Adrenal gland (tissue), 12 donors: ENCODE data around the gene NENF. TPM values are rescaled to one million over a fixed set of nuclear protein-coding genes. Genes with fewer than 3 reads are reported as not detected.

ENCODE experiments used
- DNase-seq, 7 donors: peaks; one replicate each; pipeline ENCODE4 v3.0.0-alpha.2; 2019 to 2020
- H3K27ac ChIP-seq, 5 donors: fragments of 200-600 bp; sonication (generic) in 4 of 5; 1 replicate in 3 of 5; 2 replicates in 2 of 5; pipeline versions ENCODE4 v1.5.1 to v1.8.0; 2016 to 2020; ENCODE audit warnings: mild to moderate bottlenecking in 1 of 5
- H3K27me3 ChIP-seq: fragments of 200-600 bp; 2 replicates; pipeline ENCODE4 v1.8.0; 2021
- H3K36me3 ChIP-seq, 2 donors: fragments of 200-600 bp; replicated peaks in 1 of 2; 1 replicate in 1 of 2; 2 replicates in 1 of 2; pipeline versions ENCODE4 v1.5.1 to v1.8.0; 2018 to 2022
- H3K4me1 ChIP-seq, 2 donors: fragments of 200-600 bp; replicated peaks in 1 of 2; 1 replicate in 1 of 2; 2 replicates in 1 of 2; pipeline versions ENCODE4 v1.5.1 to v1.8.0; 2018 to 2021
- H3K4me3 ChIP-seq, 4 donors: fragments of 200-600 bp; sonication (generic) in 3 of 4; one replicate each; pipeline ENCODE4 v1.5.1; 2016 to 2018
- H3K9me3 ChIP-seq, 3 donors: fragments of 200-600 bp; sonication (generic) in 1 of 3; replicated peaks in 1 of 3; 1 replicate in 2 of 3; 2 replicates in 1 of 3; pipeline versions ENCODE4 v1.5.1 to v1.8.0; 2016 to 2021
- CTCF ChIP-seq, 6 experiments: fragments of 450-650 bp in 4 of 6; fragments of 200-600 bp in 2 of 6; sonication (generic) in 1 of 6; IDR thresholded peaks; 1 replicate in 5 of 6; 2 replicates in 1 of 6; pipeline versions ENCODE4 v1.5.1 to v1.8.0; 2016 to 2021; ENCODE audit warnings: antibody characterized with exemption in 6 of 6, mild to moderate bottlenecking in 2 of 6, moderate library complexity in 1 of 6
- POLR2A ChIP-seq, 2 donors: fragments of 450-650 bp; IDR thresholded peaks; one replicate each; pipeline ENCODE4 v1.6.1; 2017; ENCODE audit warnings: antibody characterized with exemption in 2 of 2, mild to moderate bottlenecking in 2 of 2, moderate library complexity in 1 of 2
- WGBS, 4 donors: extraction: QIAGEN DNeasy Blood & Tissue Kit in 2 of 4; methylation state at CpG; one replicate each; pipeline versions ENCODE4 v1.1.5 to v1.1.7; 2013 to 2017; 5-methylcytosine and 5-hydroxymethylcytosine counted together
- intact Hi-C, 2 donors: fragments of 100-400 bp; cut with DNase I; formaldehyde crosslinking; loops; one replicate each; pipeline versions ENCODE4 v1.14.1 to v1.15.0; 2022 to 2023
- polyA plus RNA-seq, 3 donors: library from polyadenylated mRNA; stranded (reverse); fragments of 200-250 nt in 2 of 3; fragments of 350-450 nt in 1 of 3; fragmentation: Illumina TruSeq in 1 of 3; extraction: RNeasy Lipid Tissue Mini Kit (QIAGEN cat#74804) in 1 of 3; gene quantifications; one replicate each; pipeline ENCODE4 v1.2.3, GENCODE V29; 2013 to 2014
- total RNA-seq, 9 donors: library from RNA; depleted of rRNA in 4 of 9; stranded (reverse); fragments of >200 nt in 4 of 9; fragments of 120-200 nt in 1 of 9; fragmentation: NEBNext Ultra II Directional in 1 of 9; extraction: Animal tissue kit (Norgen Biotek cat#: 25700) in 1 of 9; gene quantifications; one replicate each; pipeline versions ENCODE4 v1.1.0 to v1.2.4, GENCODE V29; 2013 to 2023
- donor health status: healthy with polysubstance abuse.
- donor health status: Bipolar disorder and iron deficiency.
- donor health status: DM: yes; HTN: yes; CAD: no.
- donor health status: DM: no; HTN: no; CAD: no.
- donor health status: DM: no; HTN: no; CAD: no.
- donor health status: DM: yes; HTN: yes; CAD: no.

NENF gene
- total and polyA plus RNA-seq, 12 donors = 42.6 to 226 (median 82.2) TPM

GRCh38 chr1:212461916-212462660 lies 29.4 kb downstream of the NENF start:
- H3K9me3 ChIP-seq = no peaks in the 10 kb centered on the region
- DNase-seq = no peak
- no peak overlapping the region for H3K27ac ChIP-seq
- 88 to 91% (median 89%) methylated on average over 10 to 13 of the region's 13 CpGs for WGBS, 4 donors
- H3K36me3 ChIP-seq = no peaks in the 10 kb centered on the region
- no peaks in the 10 kb centered on the region for H3K27me3 ChIP-seq
- TF ChIP-seq CTCF (IDR thresholded peaks at IDR 0.05) (no peak), POLR2A (IDR thresholded peaks at IDR 0.05) (no peak)
- no peak overlapping the region for H3K4me3 ChIP-seq
- no peaks in the 10 kb centered on the region for H3K4me1 ChIP-seq
- intact Hi-C loops = no loop called here

- WGBS, 4 donors = 75 to 87% (median 80%) methylated on average over 5 to 7 of the region's 7 CpGs
- Histone ChIP-seq H3K4me3 (no peak overlapping the region), H3K36me3 (no peaks in the 10 kb centered on the region), H3K27me3 (no peaks in the 10 kb centered on the region), H3K9me3 (no peaks in the 10 kb centered on the region), H3K4me1 (no peaks in the 10 kb centered on the region), H3K27ac (no peak overlapping the region)
- DNase-seq = no peak
- intact Hi-C loops = no loop called here
- TF ChIP-seq CTCF (IDR thresholded peaks at IDR 0.05) (no peak), POLR2A (IDR thresholded peaks at IDR 0.05) (no peak)
These were observed 31.0 kb downstream of the NENF start for GRCh38 chr1:212463565-212464285.

GRCh38 chr1:212465311-212465710 lies 32.6 kb downstream of the NENF start:
- H3K4me3 ChIP-seq = no peak overlapping the region
- H3K4me1 ChIP-seq = peaks cover 0 to 4% of the 10 kb centered on the region in 2 donors
- TF ChIP-seq CTCF (IDR thresholded peaks at IDR 0.05) (no peak), POLR2A (IDR thresholded peaks at IDR 0.05) (no peak)
- 94 to 100% (median 96%) methylated on average over 4 to 7 of the region's 7 CpGs for WGBS, 4 donors
- no peak overlapping the region for H3K27ac ChIP-seq
- intact Hi-C loops = no loop called here
- H3K9me3 ChIP-seq = no peaks in the 10 kb centered on the region
- H3K36me3 ChIP-seq = no peaks in the 10 kb centered on the region
- no peaks in the 10 kb centered on the region for H3K27me3 ChIP-seq
- DNase-seq = no peak

GRCh38 chr1:212466437-212466836 lies 33.7 kb downstream of the NENF start:
- H3K27me3 ChIP-seq = no peaks in the 10 kb centered on the region
- H3K27ac ChIP-seq = no peak overlapping the region
- H3K9me3 ChIP-seq = no peaks in the 10 kb centered on the region
- TF ChIP-seq CTCF (IDR thresholded peaks at IDR 0.05) (no peak), POLR2A (IDR thresholded peaks at IDR 0.05) (no peak)
- DNase-seq = no peak
- no peaks in the 10 kb centered on the region for H3K36me3 ChIP-seq
- H3K4me1 ChIP-seq = peaks cover 0 to 4% of the 10 kb centered on the region in 2 donors
- intact Hi-C loops = no loop called here
- H3K4me3 ChIP-seq = no peak overlapping the region
- WGBS, 4 donors = 78 to 91% (median 86%) methylated on average over 1 to 2 of the region's 2 CpGs
